Measurements from ENCODE around the gene FSTL3. TPM values are rescaled to one million over a fixed set of nuclear protein-coding genes. Genes with fewer than 3 reads are reported as not detected.

The FSTL3 gene
- total RNA-seq, 1 donor from 2014 or later: 312 TPM

DNA sequence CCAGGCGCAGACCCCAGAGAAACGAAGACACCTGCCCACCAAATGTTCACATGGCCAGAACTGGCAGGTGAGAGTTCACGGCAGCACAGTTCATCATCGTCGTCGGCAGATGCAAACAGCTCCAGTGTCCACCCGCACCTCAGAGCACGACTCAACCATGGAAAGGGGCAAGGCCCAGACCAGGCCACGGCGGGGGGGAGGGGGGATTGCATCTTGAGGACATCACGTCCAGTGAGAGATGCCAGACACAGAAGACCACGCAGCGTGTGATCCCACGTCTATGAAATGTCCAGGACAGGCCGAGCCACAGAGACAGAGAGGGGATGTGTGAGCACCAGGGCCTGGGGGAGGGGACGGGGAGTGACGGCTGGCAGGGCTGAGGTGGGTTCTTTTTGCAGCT lies 20.5 kb upstream of the FSTL3 start:
- no peaks in the 10 kb centered on the region for H3K27me3 Mint-ChIP-seq (ENCODE audit: low read depth)
- no peak for TF ChIP-seq CTCF (IDR thresholded peaks at IDR 0.05)
- peaks cover 2% of the 10 kb centered on the region for H3K36me3 Mint-ChIP-seq (ENCODE audit: low read depth)
- H3K4me3 Mint-ChIP-seq (ENCODE audit: unreplicated experiment): no peak overlapping the region
- no peak for DNase-seq (ENCODE audit: low spot score)
- H3K9me3 Mint-ChIP-seq (ENCODE audit: low read depth): no peaks in the 10 kb centered on the region
- peak overlapping the region; percentile 74 for H3K27ac Mint-ChIP-seq (ENCODE audit: unreplicated experiment)
- H3K4me1 Mint-ChIP-seq (ENCODE audit: low read depth): peaks cover 10% of the 10 kb centered on the region

DNA sequence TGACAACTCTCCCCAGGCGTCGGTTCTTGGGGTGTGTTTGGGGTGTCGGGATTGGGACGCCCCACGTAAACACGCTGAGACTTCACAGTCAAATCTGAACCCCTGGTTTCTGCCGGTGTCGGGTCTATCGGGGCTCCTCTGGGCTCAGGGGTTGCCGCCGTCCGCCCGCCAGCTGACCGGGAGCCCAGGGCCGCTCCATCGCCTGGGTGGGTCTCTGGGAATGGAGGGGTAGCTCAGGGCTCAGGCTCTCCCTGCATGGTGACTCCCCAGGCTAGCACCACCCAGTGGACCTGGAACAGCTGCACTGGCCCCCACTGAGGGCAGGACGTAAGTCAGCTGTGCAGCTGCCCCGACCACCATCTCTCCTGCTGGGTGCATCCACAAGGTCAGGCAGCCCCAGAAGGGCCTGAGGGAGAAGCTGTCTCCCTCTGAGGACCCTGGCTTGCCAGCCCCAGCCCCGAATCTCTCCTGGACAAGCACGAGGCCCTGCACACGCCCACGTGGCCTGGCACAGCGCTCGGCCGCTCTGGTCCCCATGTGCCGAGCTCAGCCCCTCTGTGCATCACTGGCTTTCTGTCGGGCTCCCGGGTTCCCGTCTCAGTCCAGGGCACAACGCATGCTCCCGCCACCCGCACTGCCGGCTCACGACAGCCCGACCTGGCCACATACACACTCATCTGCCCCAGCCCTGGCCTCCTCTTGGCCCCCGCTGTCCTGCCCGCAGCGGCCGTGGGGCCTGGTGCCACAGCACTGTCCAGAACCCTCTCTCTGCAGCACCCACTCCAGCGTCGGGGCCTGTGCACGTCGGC lies 19.2 kb upstream of the FSTL3 start:
- Mint-ChIP-seq H3K36me3 (ENCODE audit: low read depth) (no peaks in the 10 kb centered on the region), H3K4me1 (ENCODE audit: low read depth) (peaks cover 22% of the 10 kb centered on the region), H3K27ac (ENCODE audit: unreplicated experiment) (no peak overlapping the region), H3K4me3 (ENCODE audit: unreplicated experiment) (no peak overlapping the region), H3K9me3 (ENCODE audit: low read depth) (no peaks in the 10 kb centered on the region), H3K27me3 (ENCODE audit: low read depth) (no peaks in the 10 kb centered on the region)
- no peak for TF ChIP-seq CTCF (IDR thresholded peaks at IDR 0.05)
- DNase-seq (ENCODE audit: low spot score): no peak

DNA sequence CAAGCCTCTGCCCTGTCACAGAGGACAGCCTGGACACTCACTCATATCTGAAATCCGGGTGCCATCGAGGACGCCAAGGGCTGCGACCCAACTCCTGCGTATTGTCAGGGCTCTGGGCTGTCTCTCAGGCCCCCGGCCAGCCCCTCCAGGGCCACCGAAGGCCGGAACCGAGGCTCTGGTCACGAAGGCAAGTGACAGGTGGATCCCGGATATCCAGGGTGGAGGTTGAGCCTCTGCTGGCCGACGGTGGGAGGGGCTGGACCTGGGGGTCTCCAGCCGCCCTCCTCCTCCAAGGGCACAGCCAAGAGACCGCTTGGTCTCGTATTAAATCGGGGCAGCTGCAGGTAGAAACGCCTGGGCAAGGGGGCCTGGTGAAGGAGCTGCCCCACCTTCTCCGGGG lies 18.6 kb upstream of the FSTL3 start:
- no peak for DNase-seq (ENCODE audit: low spot score)
- H3K27ac Mint-ChIP-seq (ENCODE audit: unreplicated experiment): no peak overlapping the region
- TF ChIP-seq CTCF (IDR thresholded peaks at IDR 0.05): no peak
- no peaks in the 10 kb centered on the region for H3K9me3 Mint-ChIP-seq (ENCODE audit: low read depth)
- H3K4me3 Mint-ChIP-seq (ENCODE audit: unreplicated experiment): no peak overlapping the region
- H3K27me3 Mint-ChIP-seq (ENCODE audit: low read depth): no peaks in the 10 kb centered on the region
- peaks cover 24% of the 10 kb centered on the region for H3K4me1 Mint-ChIP-seq (ENCODE audit: low read depth)
- H3K36me3 Mint-ChIP-seq (ENCODE audit: low read depth): no peaks in the 10 kb centered on the region

DNA sequence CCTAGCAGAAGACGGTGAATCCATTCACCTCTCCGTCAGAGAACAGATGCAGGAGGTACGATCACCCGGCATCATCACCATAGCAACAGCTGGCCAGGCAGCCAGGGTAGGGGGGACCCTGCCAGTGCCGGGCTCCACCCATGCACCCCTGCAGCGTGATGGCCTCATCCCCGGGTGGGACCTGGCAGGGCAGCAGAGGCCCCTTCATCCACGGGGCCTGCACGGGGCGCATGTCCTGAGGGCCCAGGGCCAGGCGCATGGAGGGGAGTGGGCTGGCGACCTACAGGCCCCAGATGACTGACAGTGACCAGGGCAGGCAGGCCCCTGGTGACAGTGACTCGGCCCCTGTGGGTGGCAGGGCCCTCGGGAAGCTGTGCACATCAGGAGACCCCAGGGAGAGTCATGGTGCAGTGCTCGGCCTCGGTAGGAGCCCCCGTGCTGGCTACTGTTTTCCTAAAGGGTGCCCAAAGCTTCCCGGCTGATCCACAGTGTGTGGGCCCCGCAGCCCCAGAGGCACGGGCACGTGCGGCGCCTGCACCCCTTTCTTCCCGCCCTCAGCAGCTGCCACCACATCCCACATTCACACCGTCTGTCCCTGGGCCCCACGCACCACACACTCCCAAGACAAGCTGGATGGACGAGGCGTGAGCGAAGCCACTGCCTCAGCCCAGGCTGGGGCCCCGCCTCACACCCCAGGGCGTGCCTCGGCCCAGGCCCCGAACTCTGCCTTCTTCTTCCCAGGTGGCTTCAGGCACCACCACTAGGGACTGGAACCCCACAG lies 17.9 kb upstream of the FSTL3 start:
- Mint-ChIP-seq H3K36me3 (ENCODE audit: low read depth) (no peaks in the 10 kb centered on the region), H3K27ac (ENCODE audit: unreplicated experiment) (no peak overlapping the region), H3K4me3 (ENCODE audit: unreplicated experiment) (no peak overlapping the region), H3K27me3 (ENCODE audit: low read depth) (no peaks in the 10 kb centered on the region), H3K9me3 (ENCODE audit: low read depth) (no peaks in the 10 kb centered on the region), H3K4me1 (ENCODE audit: low read depth) (peaks cover 24% of the 10 kb centered on the region)
- no peak for DNase-seq (ENCODE audit: low spot score)
- TF ChIP-seq CTCF (IDR thresholded peaks at IDR 0.05): no peak

DNA sequence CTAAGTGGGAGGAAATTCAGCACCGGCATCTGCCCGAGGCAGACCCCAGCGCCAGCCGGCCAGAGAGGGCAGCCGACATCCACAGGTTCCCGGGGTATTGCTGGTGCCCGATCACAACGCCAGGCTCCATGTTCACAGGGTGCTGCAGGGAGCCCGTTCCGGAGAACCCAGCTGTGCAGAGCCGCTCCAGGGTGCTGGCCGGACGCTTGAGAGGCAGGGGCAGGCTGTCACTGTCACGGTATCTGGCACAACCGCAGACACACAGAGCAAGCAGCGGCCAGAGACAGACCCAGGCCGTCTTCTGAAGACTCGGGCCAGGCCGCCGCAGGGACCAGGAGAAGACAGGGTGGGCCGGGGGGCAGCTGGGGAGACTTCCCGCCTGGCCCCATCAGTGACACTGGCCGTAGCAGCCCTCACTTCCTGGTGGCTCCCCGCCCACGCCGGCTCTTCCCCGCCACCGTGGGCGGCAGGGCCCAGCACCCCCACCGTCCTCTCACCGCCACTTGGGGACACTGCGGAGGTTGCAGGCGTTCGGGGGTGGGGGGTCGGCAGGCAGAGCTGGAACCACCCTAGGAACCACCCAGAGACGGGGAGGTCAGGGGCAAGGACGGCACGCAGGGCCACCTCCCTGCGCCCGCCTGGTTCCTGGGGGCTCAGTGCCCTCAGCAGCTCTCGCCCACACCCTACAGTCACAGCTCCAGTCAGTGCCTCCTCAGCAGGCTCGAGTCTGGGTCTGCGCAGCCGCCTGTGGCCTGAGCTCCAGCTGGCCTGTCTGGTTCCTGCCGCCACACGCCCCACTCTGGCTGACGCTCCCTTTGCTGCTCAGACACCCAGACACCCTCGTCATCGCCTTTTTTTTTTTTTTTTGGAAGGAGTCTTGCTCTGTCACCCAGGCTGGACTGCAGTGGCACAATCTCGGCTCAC lies 17.0 kb upstream of the FSTL3 start:
- Mint-ChIP-seq H3K9me3 (ENCODE audit: low read depth) (no peaks in the 10 kb centered on the region), H3K36me3 (ENCODE audit: low read depth) (no peaks in the 10 kb centered on the region), H3K4me1 (ENCODE audit: low read depth) (peaks cover 30% of the 10 kb centered on the region), H3K27me3 (ENCODE audit: low read depth) (no peaks in the 10 kb centered on the region), H3K4me3 (ENCODE audit: unreplicated experiment) (no peak overlapping the region), H3K27ac (ENCODE audit: unreplicated experiment) (peak overlapping the region; percentile 17)
- no peak for DNase-seq (ENCODE audit: low spot score)
- no peak for TF ChIP-seq CTCF (IDR thresholded peaks at IDR 0.05)

Data from chondrocyte (in vitro differentiated cells).